HPDE6-E6E7 (cell line): ENCODE measurements around the gene MMP14.
A peak's percentile ranks its signal among the peaks of the same experiment; 100 is the strongest.
"Not testable (repeated sequence)": the region's sequence is repeated elsewhere in the genome, so short reads cannot be mapped to it uniquely, and the experiment has no call there.

Experiments
- DNase-seq: peaks from one replicate; pipeline ENCODE4 v3.0.0; 2011; ENCODE audit warnings: missing footprints; ENCODE audit errors: extremely low spot score

The MMP14 gene

GRCh38 chr14:22814373-22814772 is 22.0 kb upstream of the MMP14 start:
- no peak for DNase-seq

GRCh38 chr14:22814941-22815713 is 21.3 kb upstream of the MMP14 start, which contains the start of gene SLC7A7:
Gene SLC7A7 (minus strand): TSS chr14:22815435. CDS start chr14:22813398, 2,037 bp downstream.
- no peak for DNase-seq

DNA sequence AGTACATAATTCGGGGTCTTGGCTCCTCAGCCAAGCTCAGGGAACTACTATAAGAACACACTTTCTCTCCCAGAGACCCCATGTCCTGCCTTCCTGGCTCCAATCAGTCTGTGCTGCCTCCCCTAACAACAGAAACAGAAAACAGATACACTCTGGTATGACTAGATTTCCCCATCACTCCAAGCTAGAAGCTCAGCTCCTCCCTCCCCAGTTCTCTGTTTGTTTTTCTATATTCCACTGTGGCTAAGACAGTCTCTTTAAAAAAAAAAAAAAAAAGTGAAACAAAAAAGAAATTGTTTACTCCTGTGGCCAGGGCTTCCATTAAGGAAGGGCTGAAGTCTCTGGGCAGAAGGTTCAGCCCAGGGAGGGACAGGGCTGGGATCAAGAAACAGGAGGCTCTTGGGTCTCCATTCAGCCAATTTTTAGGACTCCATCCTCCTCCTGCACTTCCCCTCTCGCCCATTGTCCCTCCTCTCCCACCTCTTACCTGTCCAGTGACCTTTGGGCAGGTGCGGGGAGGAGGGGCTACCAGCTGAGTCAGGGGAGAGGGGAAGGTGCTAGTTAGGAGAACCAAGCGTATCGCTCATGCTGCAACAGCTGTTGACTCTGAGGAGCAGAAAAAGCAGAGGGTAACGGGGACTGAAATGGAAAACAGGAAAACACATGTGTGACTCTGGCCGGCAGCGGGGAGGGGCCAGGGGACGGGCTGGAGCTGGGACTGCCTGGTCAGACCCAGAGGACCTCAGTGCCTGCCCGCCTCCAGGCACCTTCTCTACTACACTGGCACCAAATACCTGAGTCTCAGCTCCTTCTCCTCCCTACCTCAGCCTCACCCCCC is 17.0 kb upstream of the MMP14 start:
- no peak for DNase-seq

- no peak for DNase-seq
Observed at GRCh38 chr14:22820731-22821130, 15.7 kb upstream of the MMP14 start.

GRCh38 chr14:22821193-22822015 is 15.0 kb upstream of the MMP14 start:
- DNase-seq = no peak

DNA sequence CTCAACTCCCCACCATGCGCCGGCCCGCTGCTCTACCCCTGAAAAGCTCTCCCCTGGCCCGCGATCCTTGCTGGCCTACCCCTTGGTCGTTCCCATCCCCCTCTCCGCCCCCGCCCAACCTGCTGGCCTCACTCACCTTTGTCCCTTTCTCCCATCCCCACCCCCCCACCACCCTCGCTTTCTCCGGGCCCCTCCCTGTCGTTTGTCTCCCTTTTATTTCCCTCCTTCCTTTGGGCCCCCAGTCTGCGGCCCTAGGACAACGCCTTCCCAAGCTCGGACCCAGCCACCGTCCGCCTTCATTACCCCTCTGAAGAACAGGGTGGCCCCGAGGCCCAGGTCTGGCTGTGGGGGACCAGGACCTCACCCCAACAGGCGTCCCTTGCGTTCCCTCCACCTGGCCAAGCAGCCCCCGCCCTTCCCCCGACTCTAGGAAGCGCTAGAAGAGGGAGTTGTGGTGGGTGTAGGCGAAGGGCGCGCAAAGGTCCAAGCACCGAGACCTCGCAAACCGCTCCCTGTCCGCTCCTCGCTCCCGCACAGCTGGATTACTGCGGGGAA is 14.3 kb upstream of the MMP14 start:
- DNase-seq = no peak

DNA sequence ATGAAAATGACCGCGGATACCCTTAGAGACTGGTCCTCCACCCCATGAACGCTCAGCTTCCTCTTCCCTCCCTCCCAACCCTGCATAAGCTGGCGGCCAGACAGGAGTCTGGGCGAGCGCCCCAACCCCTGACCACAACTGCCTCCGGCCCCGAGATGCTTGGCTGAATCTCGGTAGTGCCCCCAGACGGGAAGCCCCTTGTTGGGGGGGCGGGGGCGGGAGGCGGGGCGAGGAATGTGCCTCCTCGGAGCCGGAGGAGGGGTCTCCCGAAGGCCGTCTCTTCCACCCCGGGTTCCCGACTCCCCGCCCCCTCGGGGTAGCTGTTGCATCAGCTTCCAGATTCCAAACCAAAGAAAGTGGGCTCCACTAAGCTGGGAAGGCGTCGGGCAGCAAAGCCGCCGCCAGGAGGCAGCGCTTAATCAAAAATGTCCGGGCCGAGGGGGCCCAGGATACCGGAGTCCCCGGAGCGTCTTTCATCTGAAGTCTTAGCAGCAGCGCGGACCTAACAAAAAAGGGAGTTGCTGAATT is 13.8 kb upstream of the MMP14 start:
- no peak for DNase-seq

GRCh38 chr14:22824711-22825359 is 11.6 kb upstream of the MMP14 start:
- no peak for DNase-seq

GRCh38 chr14:22829076-22829660 is 7.2 kb upstream of the MMP14 start:
- DNase-seq = not testable (repeated sequence)

- DNase-seq = peak; percentile 83
Observed at GRCh38 chr14:22829661-22830442, 6.5 kb upstream of the MMP14 start, which contains the start of gene MRPL52. Gene MRPL52 (plus strand): TSS chr14:22829887. CDS start chr14:22829913, 26 bp downstream.

DNA sequence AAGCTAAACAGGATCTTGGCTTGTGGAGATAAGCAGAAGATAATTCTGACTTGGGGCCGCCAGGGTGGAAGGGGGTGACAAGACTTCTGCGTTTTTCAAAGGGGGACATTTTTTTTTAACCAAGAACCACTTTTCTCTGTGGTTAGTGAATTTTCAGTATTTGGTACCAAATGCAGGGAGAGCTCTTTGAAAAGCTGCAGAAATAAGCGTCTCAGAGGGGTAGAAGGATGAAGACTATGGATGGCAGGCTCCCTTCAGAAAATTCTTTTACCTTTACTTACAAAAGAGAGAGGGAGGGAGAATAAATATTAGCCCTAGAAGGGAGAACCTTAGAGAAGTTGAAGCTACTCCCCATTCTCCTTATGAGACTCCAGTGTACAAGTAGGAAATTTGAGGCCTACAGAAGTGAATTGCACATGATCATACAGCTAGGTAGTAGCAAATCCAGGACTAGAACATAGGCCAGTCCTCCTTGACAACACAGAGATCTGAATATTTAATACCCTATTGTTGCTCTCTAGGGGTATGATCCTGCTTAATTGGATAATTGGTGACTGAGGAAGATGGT is 5.9 kb upstream of the MMP14 start:
- no peak for DNase-seq

GRCh38 chr14:22835505-22835904 is 880 bp upstream of the MMP14 start:
- DNase-seq = no peak

- DNase-seq = no peak
Observed at GRCh38 chr14:22837114-22837749, 847 bp downstream of the MMP14 start.

DNA sequence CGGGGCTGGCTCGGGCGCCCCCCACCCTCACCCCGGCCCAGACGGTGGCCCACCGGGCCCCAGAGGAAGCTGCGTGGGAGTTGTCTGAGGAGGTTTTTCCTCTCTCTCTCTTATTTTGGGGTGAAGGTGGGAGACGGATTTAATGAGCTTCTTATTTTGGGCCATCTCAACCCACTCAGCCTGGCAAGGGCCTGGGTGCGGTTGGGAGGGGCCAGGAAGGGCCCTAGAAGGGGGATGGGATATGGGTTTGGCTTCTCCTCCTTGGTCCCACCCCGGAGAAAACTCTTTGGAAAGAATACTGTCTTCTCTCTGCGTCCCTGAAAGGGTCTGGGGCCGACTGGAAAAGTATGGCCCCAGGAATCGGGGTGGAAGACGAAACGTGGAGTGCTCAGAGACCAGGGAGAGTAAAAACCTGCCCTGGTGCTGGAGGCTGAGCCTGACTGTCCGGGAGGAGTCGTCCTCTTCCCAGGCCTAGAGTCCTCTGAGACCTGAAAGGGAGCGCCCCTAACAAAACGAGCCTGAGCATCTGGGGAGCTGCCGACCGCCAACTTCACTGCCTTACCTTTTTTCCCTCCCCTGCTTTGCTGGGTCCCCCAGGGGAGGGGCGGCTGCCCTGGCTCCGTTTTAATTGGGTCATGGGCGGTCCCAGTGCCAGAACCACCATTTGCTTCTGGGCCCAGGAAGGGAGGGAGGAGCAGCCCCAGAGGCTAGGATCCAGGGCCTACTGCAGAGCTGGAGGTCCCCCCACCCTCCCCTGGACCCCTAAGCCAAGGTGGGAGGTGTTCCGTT is 1.6 kb downstream of the MMP14 start:
- DNase-seq = no peak

GRCh38 chr14:22838631-22839041 is 2.3 kb downstream of the MMP14 start:
- no peak for DNase-seq

GRCh38 chr14:22839159-22839779 is 2.9 kb downstream of the MMP14 start:
- peak; percentile 85 for DNase-seq

GRCh38 chr14:22841311-22841710 is 4.9 kb downstream of the MMP14 start:
- DNase-seq = no peak
